Activated naive CD8-positive, alpha-beta T cell treated with anti-CD3 and anti-CD28 coated beads for 36 hours (primary cell): ENCODE results near the gene NPR3. TPM values are rescaled to one million over a fixed set of nuclear protein-coding genes. Genes with fewer than 3 reads are reported as not detected.
"Not testable (repeated sequence)": the region's sequence is repeated elsewhere in the genome, so short reads cannot be mapped to it uniquely, and the experiment has no call there.

Source experiments
- DNase-seq: peaks from one replicate; pipeline ENCODE4 v3.0.0; 2021
- H3K27ac Mint-ChIP-seq: one replicate; pipeline ENCODE4 v1.8.0; 2022; ENCODE audit warnings: mild to moderate bottlenecking, moderate library complexity, mixed read lengths
- H3K27me3 Mint-ChIP-seq: one replicate; pipeline ENCODE4 v1.8.0; 2022; ENCODE audit warnings: mild to moderate bottlenecking, mixed read lengths
- H3K36me3 Mint-ChIP-seq: one replicate; pipeline ENCODE4 v1.8.0; 2021; ENCODE audit warnings: mild to moderate bottlenecking, mixed read lengths
- H3K4me1 Mint-ChIP-seq: one replicate; pipeline ENCODE4 v1.8.0; 2021; ENCODE audit warnings: mixed read lengths
- H3K4me3 Mint-ChIP-seq: one replicate; pipeline ENCODE4 v1.8.0; 2022; ENCODE audit warnings: mild to moderate bottlenecking, moderate library complexity, mixed read lengths
- H3K9me3 Mint-ChIP-seq: one replicate; pipeline ENCODE4 v1.8.0; 2022; ENCODE audit warnings: mixed read lengths
- total RNA-seq, 2 experiments: library from RNA; stranded (reverse); gene quantifications; one replicate each; pipeline ENCODE4 v1.2.3, GENCODE V29; 2021

The NPR3 gene
- total RNA-seq, 2 experiments from 2014 or later: not detected

DNA sequence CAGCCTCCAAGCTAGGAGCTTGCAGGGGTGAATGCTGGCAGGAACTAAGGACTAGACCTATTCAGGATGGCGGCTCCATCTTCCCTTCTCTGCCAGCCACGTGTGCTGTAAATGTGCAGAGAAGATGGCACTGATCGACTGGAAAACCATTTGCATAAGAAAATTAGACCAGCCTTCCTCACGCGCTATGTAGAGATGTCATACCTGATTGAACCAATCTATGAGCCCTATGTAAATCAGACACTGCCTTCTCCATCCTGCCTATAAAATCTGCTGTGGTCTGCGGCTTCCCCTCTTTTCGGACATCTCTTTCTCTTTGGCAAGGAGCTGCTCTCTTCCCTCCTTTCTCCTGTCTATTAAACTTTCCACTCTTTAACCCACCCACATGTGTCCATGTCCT is 91.6 kb downstream of the NPR3 start:
- peaks cover 17% of the 10 kb centered on the region for H3K9me3 Mint-ChIP-seq
- H3K27ac Mint-ChIP-seq: no peak overlapping the region
- no peak overlapping the region for H3K4me3 Mint-ChIP-seq
- DNase-seq: no peak
- H3K4me1 Mint-ChIP-seq: no peaks in the 10 kb centered on the region
- no peaks in the 10 kb centered on the region for H3K36me3 Mint-ChIP-seq
- no peaks in the 10 kb centered on the region for H3K27me3 Mint-ChIP-seq

DNA sequence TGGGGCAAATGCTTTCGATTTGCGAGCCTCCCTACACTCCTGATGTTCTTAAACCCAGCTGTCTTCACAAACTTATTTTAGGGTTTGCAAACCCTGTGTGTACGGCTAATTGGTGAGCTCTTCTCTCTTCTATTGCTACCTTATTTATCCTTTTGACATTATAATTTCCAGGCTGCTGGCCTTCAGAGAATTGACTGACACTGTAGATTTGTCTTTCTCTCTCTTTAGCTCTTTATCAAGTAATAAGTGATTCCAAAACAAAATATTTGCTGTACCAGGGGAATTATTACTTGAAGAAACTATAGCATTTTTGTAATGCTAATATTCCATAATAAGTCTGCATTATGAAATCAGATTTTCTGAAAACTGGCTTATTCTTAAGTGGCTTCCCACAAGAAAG is 92.5 kb downstream of the NPR3 start:
- Mint-ChIP-seq H3K36me3 (no peaks in the 10 kb centered on the region), H3K4me1 (no peaks in the 10 kb centered on the region), H3K27me3 (no peaks in the 10 kb centered on the region), H3K9me3 (peaks cover 17% of the 10 kb centered on the region), H3K4me3 (no peak overlapping the region), H3K27ac (no peak overlapping the region)
- DNase-seq: no peak

DNA sequence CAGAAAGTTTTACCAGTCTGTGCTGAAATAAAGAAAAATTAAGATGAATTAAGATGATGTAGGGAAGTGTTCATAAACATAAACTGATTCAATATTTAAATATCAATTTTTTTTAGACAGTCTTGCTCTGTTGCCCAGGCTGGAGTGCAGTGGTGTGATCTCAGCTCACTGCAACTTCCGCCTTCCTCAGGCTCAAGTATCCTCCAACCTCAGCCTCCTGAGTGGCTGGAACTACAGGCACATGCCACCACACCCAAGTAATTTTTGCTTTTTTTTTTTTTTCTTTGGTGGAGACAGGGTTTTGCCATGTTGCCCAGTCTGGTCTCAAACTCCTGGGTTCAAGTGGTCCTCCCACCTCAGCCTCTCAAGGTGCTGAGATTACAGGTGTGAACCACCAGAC is 94.3 kb downstream of the NPR3 start:
- not testable (repeated sequence) for H3K9me3 Mint-ChIP-seq, H3K27ac Mint-ChIP-seq, H3K4me1 Mint-ChIP-seq, DNase-seq, H3K36me3 Mint-ChIP-seq, H3K27me3 Mint-ChIP-seq, H3K4me3 Mint-ChIP-seq

DNA sequence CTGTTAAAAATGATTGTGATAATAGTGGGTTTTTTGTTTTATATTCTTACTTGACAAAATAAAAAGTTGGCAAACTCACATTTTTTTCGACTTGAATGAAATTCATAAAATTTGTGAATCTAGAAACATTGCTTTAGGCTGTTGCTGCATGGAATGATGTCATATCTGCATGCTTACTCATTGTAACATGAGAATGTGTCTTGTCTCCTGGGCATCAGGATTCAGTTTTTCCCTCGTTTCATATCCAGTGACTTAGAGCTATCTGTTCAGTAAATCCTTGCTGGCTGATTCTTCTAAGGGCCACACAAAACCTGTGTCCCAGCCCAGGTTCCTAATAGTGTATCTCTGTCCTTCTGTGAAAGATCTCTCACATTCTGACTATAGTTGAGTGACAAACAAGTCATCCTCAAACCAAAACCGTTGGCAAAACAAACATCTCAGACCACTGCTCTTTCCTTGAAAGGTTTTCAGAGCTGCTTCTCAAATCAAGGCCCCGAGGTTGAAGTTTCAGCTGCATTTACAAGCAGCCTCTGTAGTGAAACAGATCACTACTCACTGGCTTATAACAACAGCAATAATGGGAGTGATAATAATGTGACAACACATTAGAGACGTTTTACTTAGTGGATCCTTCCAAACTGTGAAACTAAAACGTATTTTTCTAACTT is 95.0 kb downstream of the NPR3 start:
- Mint-ChIP-seq H3K36me3 (no peaks in the 10 kb centered on the region), H3K4me1 (no peaks in the 10 kb centered on the region)

DNA sequence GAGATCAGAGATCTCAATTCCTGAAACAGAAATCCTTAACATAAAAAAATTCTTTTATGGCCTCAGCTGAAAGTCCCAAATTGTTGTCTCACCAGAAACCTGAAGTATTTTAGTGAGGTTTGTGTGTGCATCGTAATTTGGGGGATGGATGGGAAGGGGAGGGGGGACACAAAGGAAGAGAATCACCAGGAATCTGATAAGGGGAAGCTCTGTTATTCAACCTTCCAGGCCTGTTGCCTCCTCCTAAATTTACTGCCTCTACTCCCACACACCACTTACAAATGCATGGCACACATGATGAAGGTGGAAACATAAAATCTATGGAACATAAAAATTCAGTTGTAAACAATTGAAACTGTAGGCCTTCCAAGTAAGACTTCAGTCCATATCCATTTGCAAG is 97.7 kb downstream of the NPR3 start:
- no peaks in the 10 kb centered on the region for H3K4me1 Mint-ChIP-seq
- no peaks in the 10 kb centered on the region for H3K36me3 Mint-ChIP-seq
- no peaks in the 10 kb centered on the region for H3K9me3 Mint-ChIP-seq
- no peak overlapping the region for H3K4me3 Mint-ChIP-seq
- H3K27ac Mint-ChIP-seq: no peak overlapping the region
- no peaks in the 10 kb centered on the region for H3K27me3 Mint-ChIP-seq
- DNase-seq: no peak

More for the DNA sequence above, 95.0 kb downstream of the NPR3 start:
- no peak overlapping the region for H3K4me3 Mint-ChIP-seq
- H3K27ac Mint-ChIP-seq: no peak overlapping the region
- no peaks in the 10 kb centered on the region for H3K27me3 Mint-ChIP-seq
- H3K9me3 Mint-ChIP-seq: peaks cover 3% of the 10 kb centered on the region
- no peak for DNase-seq

DNA sequence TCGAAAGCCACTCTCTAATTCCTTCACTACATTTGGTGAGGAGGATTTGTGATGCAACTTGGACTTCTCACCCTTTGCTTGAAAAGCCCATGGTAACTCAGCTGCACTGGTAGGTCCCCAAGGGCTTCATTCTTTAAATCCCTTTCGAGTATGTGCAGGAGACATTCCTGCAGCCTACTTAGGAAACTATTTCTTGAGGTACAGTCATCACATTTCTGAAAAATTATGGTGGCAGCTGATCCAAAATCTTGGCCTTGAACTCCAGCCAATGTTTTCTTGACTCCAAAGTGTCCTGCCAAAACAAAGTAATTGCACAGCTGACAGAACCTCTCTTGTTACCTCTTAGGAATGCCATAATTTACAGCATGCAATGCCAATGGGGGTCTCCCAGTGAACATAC is 99.7 kb downstream of the NPR3 start:
- Mint-ChIP-seq H3K4me3 (no peak overlapping the region), H3K27me3 (no peaks in the 10 kb centered on the region), H3K4me1 (no peaks in the 10 kb centered on the region), H3K36me3 (no peaks in the 10 kb centered on the region), H3K27ac (no peak overlapping the region), H3K9me3 (no peaks in the 10 kb centered on the region)
- no peak for DNase-seq

DNA sequence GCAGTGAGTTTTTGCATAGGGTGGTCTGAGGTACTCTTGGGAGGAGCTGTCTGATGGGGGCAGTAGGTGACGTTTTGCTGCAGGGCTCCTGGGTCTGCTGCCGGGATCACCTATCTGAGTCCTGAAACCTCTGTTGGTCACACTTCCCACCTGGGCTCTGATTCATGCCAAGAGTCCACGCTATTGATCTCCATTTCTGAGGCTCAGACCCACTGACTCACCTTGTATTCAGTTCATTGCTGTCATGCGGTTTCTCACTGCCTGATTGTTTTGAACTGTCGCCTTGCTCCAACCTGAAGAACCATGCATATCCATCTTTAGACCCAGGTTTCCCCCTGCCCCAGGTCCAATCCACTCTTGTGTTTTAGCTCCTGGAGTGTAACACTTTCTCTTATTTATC is 101.3 kb downstream of the NPR3 start:
- DNase-seq: no peak
- no peaks in the 10 kb centered on the region for H3K4me1 Mint-ChIP-seq
- no peaks in the 10 kb centered on the region for H3K9me3 Mint-ChIP-seq
- no peaks in the 10 kb centered on the region for H3K27me3 Mint-ChIP-seq
- no peaks in the 10 kb centered on the region for H3K36me3 Mint-ChIP-seq
- no peak overlapping the region for H3K4me3 Mint-ChIP-seq
- no peak overlapping the region for H3K27ac Mint-ChIP-seq

DNA sequence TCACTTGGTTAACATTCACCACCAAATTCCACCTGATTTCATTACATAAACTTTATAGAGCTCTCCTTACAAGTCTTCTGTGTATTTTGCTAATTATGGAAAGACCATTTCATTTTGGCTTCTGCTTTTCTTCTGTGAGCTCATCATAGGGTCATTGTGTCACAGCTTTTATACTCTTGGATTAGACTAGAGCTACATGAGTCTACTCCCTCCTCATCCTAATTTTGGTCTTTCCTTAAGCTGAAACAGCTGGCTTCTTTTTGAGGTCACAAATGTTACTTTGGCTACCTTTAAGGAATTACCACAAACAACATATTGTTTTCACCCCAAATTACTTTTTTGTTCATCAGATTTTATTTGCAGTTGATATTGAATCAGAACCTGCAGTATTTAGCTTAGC is 103.0 kb downstream of the NPR3 start:
- no peak for DNase-seq
- Mint-ChIP-seq H3K27me3 (no peaks in the 10 kb centered on the region), H3K4me3 (no peak overlapping the region), H3K4me1 (no peaks in the 10 kb centered on the region), H3K9me3 (no peaks in the 10 kb centered on the region), H3K27ac (no peak overlapping the region), H3K36me3 (no peaks in the 10 kb centered on the region)

DNA sequence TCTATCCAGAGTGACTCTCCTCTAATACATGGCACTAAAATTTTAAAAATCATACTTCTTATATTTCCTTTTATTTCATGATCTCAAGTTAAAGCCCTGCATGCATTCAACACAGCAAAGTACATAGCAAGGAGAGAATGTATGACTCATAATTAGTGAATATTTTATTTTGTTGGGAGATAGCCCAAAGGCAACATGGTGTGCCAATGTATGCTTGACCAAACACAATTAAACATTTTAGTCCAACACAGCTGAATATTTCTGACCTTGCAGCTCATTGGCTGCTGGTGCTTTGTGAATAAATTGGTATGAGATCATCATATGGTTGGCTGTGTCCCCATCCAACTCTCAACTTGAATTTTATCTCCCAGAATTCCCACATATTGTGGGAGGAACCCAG is 103.5 kb downstream of the NPR3 start:
- Mint-ChIP-seq H3K9me3 (peaks cover 2% of the 10 kb centered on the region), H3K36me3 (no peaks in the 10 kb centered on the region), H3K4me3 (no peak overlapping the region), H3K4me1 (no peaks in the 10 kb centered on the region), H3K27me3 (no peaks in the 10 kb centered on the region), H3K27ac (no peak overlapping the region)
- no peak for DNase-seq

DNA sequence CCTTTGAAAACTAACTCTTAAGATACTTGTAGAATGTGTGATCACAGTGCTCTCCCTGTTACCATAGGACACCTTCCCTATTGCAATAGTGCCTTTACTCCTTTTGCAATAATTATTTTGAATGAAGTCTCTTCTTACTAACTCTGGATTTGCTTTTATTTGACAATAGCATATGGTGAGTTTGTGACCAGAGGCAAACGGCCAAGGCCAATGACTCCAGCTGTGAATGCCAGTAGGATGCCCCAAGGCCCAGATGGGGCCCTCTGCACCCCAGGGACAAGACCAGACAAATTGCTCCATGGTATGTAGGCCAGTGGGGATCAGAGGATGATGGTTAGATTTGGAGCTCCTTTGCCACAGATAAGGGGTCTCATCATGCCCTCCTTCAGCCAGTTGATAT is 116.9 kb downstream of the NPR3 start:
- Mint-ChIP-seq H3K36me3 (no peaks in the 10 kb centered on the region), H3K9me3 (peaks cover 1% of the 10 kb centered on the region), H3K27me3 (no peaks in the 10 kb centered on the region), H3K4me1 (no peaks in the 10 kb centered on the region), H3K4me3 (no peak overlapping the region), H3K27ac (no peak overlapping the region)
- no peak for DNase-seq

DNA sequence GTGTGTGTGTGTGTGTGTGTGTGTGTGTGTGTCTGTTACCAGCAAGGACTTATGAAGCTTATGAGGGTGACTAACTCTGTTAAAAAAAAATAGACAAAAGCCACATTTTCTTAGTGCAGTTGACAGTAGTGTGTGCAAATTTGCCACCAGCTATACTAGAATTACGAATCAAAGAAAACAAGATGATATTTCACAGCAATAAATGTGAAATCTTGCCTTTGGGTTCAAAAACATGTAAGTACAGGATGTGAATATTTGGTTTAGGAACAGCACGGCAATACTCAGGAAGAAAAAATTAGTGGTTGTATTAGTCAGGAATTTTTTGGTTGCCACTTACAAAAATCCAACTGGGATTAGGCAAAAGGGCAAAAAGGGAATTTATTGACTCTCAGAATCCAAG is 117.4 kb downstream of the NPR3 start:
- Mint-ChIP-seq H3K4me3 (no peak overlapping the region), H3K27me3 (no peaks in the 10 kb centered on the region)

DNA sequence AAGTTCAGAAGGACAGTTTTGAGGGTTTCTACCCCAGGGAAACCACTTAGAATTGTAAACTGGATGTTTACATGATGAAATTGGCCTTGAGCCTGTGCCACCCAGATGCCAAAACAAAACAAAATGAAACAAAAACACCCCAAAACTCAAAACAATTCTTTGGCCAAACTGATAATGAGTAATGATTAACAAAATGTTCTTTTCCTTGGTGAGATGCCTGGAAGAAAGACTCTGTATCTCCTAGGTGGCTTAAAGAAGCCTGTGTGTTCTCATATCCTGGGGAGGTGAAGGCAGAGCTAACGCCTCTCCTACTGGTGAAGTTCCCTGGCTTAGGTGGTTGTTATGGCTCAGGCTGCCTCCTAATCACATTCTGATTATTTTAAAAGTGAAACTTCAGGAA is 120.5 kb downstream of the NPR3 start:
- Mint-ChIP-seq H3K27ac (no peak overlapping the region), H3K4me1 (peaks cover 9% of the 10 kb centered on the region), H3K36me3 (no peaks in the 10 kb centered on the region), H3K27me3 (no peaks in the 10 kb centered on the region), H3K4me3 (no peak overlapping the region), H3K9me3 (peaks cover 1% of the 10 kb centered on the region)
- no peak for DNase-seq

More for the DNA sequence above, 117.4 kb downstream of the NPR3 start:
- H3K27ac Mint-ChIP-seq: no peak overlapping the region
- no peak for DNase-seq
- peaks cover 1% of the 10 kb centered on the region for H3K9me3 Mint-ChIP-seq
- H3K4me1 Mint-ChIP-seq: peaks cover under 1% of the 10 kb centered on the region
- H3K36me3 Mint-ChIP-seq: no peaks in the 10 kb centered on the region

DNA sequence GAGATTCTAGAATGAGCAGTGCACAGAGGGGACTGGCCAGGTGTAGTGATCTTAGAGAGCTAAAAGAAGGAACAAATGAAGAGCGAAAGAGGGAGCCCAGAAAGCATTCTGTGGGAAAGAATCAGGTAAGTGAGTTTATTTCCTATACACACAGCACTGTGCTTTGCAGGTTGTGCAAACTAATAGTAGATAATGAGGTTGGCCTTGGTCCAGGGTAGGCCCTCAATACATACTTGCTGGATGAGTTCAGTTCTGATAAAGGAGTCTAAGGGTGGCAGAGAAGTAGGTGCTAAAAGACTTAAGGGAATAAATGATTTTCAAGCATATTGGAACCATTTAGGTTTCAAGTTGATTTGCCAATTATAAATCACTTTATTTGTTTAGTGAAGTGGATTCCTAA is 122.0 kb downstream of the NPR3 start:
- peaks cover 9% of the 10 kb centered on the region for H3K4me1 Mint-ChIP-seq
- DNase-seq: no peak
- H3K9me3 Mint-ChIP-seq: peaks cover 1% of the 10 kb centered on the region
- H3K27me3 Mint-ChIP-seq: no peaks in the 10 kb centered on the region
- no peak overlapping the region for H3K27ac Mint-ChIP-seq
- no peaks in the 10 kb centered on the region for H3K36me3 Mint-ChIP-seq
- H3K4me3 Mint-ChIP-seq: no peak overlapping the region

DNA sequence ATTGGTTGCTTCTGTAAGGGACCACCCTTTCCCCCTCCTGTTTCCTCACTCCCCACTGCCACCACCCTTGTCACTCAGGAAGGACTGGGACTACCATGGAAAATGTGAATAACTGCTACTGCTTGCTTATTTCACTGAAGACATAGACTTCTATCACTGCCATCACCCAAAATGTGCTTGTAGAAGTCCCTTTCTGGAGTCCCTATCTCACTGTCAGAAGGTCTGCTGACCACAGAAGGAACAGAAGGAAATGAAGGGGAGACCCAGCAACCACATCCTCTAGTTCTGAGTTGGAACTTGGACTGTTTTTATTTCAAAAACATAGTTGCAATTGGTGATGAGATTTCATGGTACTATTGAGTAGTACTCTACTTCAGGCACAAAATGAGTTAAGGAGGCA is 122.5 kb downstream of the NPR3 start:
- no peak overlapping the region for H3K4me3 Mint-ChIP-seq
- peaks cover 9% of the 10 kb centered on the region for H3K4me1 Mint-ChIP-seq
- no peaks in the 10 kb centered on the region for H3K36me3 Mint-ChIP-seq
- no peak for DNase-seq
- peaks cover 1% of the 10 kb centered on the region for H3K9me3 Mint-ChIP-seq
- no peaks in the 10 kb centered on the region for H3K27me3 Mint-ChIP-seq
- H3K27ac Mint-ChIP-seq: no peak overlapping the region

DNA sequence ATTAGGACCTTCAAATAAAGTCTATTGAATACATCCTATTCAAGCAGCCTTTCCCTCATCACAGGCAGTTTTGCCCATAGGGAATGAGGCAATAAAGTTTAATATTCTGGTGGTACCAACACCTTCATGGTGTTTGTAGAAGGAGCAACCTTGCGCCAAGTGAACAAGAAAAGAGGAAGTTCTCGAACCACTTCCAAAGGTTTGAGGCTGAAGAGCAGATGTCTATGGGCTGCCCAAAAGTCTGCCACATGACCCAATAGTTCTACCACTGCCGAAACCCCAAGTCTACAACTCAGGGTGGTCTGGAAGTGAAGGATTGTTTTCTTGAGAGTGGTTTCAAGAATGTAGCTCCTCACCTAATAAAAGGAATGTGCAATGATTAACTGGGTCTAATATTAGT is 123.1 kb downstream of the NPR3 start:
- DNase-seq: no peak
- Mint-ChIP-seq H3K36me3 (no peaks in the 10 kb centered on the region), H3K4me1 (peaks cover 9% of the 10 kb centered on the region), H3K4me3 (no peak overlapping the region), H3K27ac (no peak overlapping the region), H3K27me3 (no peaks in the 10 kb centered on the region), H3K9me3 (peaks cover 1% of the 10 kb centered on the region)

DNA sequence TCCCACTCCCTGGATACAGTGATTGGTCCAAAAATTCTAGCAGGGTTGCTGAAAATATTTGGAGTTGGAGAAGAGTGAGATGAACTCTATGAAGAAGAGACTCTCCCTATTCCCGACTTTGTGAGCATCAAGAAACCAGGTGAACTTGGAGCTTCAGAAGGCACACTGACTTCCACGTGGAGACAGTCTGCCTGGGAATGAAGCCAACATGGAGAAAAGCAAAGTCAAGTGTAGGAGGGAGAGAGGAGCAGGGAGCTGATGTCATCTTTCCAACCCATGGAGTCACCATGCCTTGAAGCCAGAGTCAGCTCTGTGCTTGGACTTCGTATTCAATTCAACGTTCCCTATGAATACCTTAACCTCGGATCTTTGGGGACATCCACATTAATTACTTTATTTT is 125.1 kb downstream of the NPR3 start:
- H3K36me3 Mint-ChIP-seq: no peaks in the 10 kb centered on the region

More for the DNA sequence above, 125.1 kb downstream of the NPR3 start:
- Mint-ChIP-seq H3K9me3 (no peaks in the 10 kb centered on the region), H3K4me3 (no peak overlapping the region), H3K27ac (no peak overlapping the region), H3K4me1 (peaks cover 9% of the 10 kb centered on the region), H3K27me3 (no peaks in the 10 kb centered on the region)
- no peak for DNase-seq
